Neural progenitor cell (in vitro differentiated cells): ENCODE results near the gene EN2.

Experiments
- CTCF ChIP-seq: fragments of 200-600 bp; sonication (generic); IDR thresholded peaks from 2 replicates; pipeline ENCODE4 v1.5.1; 2017; ENCODE audit warnings: antibody characterized with exemption, mild to moderate bottlenecking
- EZH2 ChIP-seq: fragments of 200-600 bp; sonication (generic); IDR thresholded peaks from 2 replicates; pipeline ENCODE4 v1.6.1; 2017; ENCODE audit warnings: antibody characterized with exemption, mild to moderate bottlenecking, moderate library complexity
- EZH2phosphoT487 ChIP-seq: fragments of 200-600 bp; sonication (generic); IDR thresholded peaks from 2 replicates; pipeline ENCODE4 v1.6.1; 2017; ENCODE audit warnings: antibody characterized with exemption

GRCh38 chr7:155429651-155430050 lies 28.3 kb upstream of the EN2 start:
- no peak for TF ChIP-seq CTCF
- TF ChIP-seq EZH2phosphoT487 = no peak
- TF ChIP-seq EZH2 = no peak
